Measurements from ENCODE around the gene SWAP70. TPM values are rescaled to one million over a fixed set of nuclear protein-coding genes. Genes with fewer than 3 reads are reported as not detected.
A peak's percentile ranks its signal among the peaks of the same experiment; 100 is the strongest.

Gene SWAP70
- total and polyA plus RNA-seq, 2 of the 8 experiments (the other 6 are each of a cell fraction or from before 2014, with no cell fraction given): 14.8 to 37.5 TPM

DNA sequence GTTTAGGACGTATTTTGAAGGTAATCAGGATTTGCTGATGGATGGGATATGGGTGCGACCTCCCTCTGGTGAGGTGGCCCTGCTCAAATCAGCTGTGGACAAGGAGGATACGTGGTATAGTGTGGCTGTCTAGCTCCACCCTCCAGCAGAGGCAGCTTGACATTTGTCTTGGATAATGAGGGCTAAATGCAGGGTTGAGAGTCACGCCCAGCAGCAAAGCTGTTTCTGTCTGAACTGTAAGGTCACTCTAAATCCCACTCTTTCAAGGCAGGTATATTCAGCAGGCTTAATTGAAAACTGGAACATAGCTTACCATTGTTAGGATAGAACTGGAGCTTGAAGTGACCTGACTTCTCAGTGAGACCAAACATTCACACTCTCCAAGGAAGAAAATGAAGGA, 98.7 kb downstream of the SWAP70 start:
- FAIRE-seq (no peak), DNase-seq (ENCODE audit: low read depth in 1 of 2, low spot score in 2 of 2) (no peak)
- CTCF ChIA-PET (ENCODE audit: partially characterized antibody): interaction anchor here (0.7 to 1.6 kb wide), 4 partner anchors 14 to 419 kb away, joined by 3 to 5 read pairs (median 4); no protein-coding TSS in a partner anchor
- Histone ChIP-seq H3K4ac (replicated peaks; ENCODE audit: insufficient read length, low read depth, low read length) (no peak overlapping the region), H2BK12ac (ENCODE audit: low read depth, low read length) (no peak overlapping the region), H2AFZ (ENCODE audit: low read length) (no peak overlapping the region), H2BK20ac (ENCODE audit: low read length) (no peak overlapping the region; the same call in 1 of the 2 replicates), H3K23ac (ENCODE audit: insufficient read length) (no peak overlapping the region), H3K4me1 (replicated peaks in 1 of 4; ENCODE audit: control insufficient read depth in 3 of 4, insufficient read depth in 4 of 4, low read length in 3 of 4) (peaks cover 0 to 29% (median 16%) of the 10 kb centered on the region in 4 experiments; a peak in 6 of 7 replicates), H2BK5ac (ENCODE audit: low read depth, low read length) (no peak overlapping the region), H4K20me1 (replicated peaks in 1 of 2; ENCODE audit: control insufficient read depth in 1 of 2, insufficient read depth in 2 of 2, low read length in 2 of 2) (no peaks in the 10 kb centered on the region), H4K91ac (replicated peaks; ENCODE audit: insufficient read length, low read length) (peak overlapping the region; percentile 33), H3K9ac (replicated peaks in 1 of 4; ENCODE audit: extremely low read depth in 1 of 4, low read depth in 3 of 4, low read length in 3 of 4) (no peak overlapping the region), H3K18ac (ENCODE audit: extremely low read depth, low read length) (no peak overlapping the region), H2AK5ac (ENCODE audit: low read depth, low read length) (no peak overlapping the region), H3K27me3 (replicated peaks in 1 of 4; ENCODE audit: control insufficient read depth in 3 of 4, extremely low read depth in 1 of 4, insufficient read depth in 3 of 4, low read length in 3 of 4) (no peaks in the 10 kb centered on the region), H3K36me3 (ENCODE audit: control insufficient read depth in 2 of 4, insufficient read depth in 4 of 4, low read length in 3 of 4) (no peaks in the 10 kb centered on the region), H2BK120ac (replicated peaks; ENCODE audit: low read depth, low read length) (no peak overlapping the region), H3K9me3 (ENCODE audit: insufficient read depth in 2 of 2, low read depth in 1 of 2, low read length in 1 of 2) (no peaks in the 10 kb centered on the region), H3K79me1 (ENCODE audit: low read depth, low read length) (no peaks in the 10 kb centered on the region), H3K4me2 (ENCODE audit: insufficient read depth in 1 of 2, low read depth in 2 of 2, low read length in 2 of 2) (no peak overlapping the region), H2BK15ac (ENCODE audit: low read length) (no peak overlapping the region), H3K79me2 (ENCODE audit: control insufficient read depth in 1 of 2, insufficient read depth in 2 of 2, low read length in 2 of 2) (no peaks in the 10 kb centered on the region), H3K27ac (ENCODE audit: low read depth, low read length) (no peak overlapping the region), H3K23me2 (ENCODE audit: low read depth, low read length) (peaks cover 5% of the 10 kb centered on the region), H3K4me3 (ENCODE audit: extremely low read depth in 1 of 4, insufficient read depth in 2 of 4, low read depth in 3 of 4, low read length in 4 of 4) (no peak overlapping the region), H4K5ac (ENCODE audit: insufficient read length, low read depth, low read length) (no peak overlapping the region), H3K14ac (ENCODE audit: insufficient read length) (no peak overlapping the region), H3K56ac (replicated peaks; ENCODE audit: insufficient read length, low read depth, low read length) (no peak overlapping the region), H4K8ac (ENCODE audit: extremely low read depth, insufficient read depth, low read length) (no peak overlapping the region)
- 91% methylated on average over 4 of the region's 4 CpGs; no CpG with 5 or more reads in 1 of the 2 experiments for WGBS, 2 experiments (ENCODE audit: extremely low coverage in 1 of 2, insufficient coverage in 1 of 2, insufficient read length in 1 of 2, insufficient replicate concordance in 2 of 2, low coverage in 1 of 2, low lambda C conversion rate in 2 of 2, missing lambda C conversion rate in 1 of 2)
- no peak for TF ChIP-seq ZNF274 (IDR thresholded peaks at IDR 0.05; ENCODE audit: borderline replicate concordance, extremely low read depth, low read length)
- TF ChIP-seq POU5F1 (IDR thresholded peaks at IDR 0.05; ENCODE audit: low read depth, low read length): no peak
- TF ChIP-seq KDM5A (IDR thresholded peaks at IDR 0.05; ENCODE audit: low read length): no peak
- no peak for TF ChIP-seq BACH1 (IDR thresholded peaks at IDR 0.05; ENCODE audit: low read length)
- no peak for TF ChIP-seq CEBPB (IDR thresholded peaks at IDR 0.05; ENCODE audit: low read depth, low read length)
- POLR2A ChIA-PET (ENCODE audit: partially characterized antibody): no interaction called here
